ENCODE results near the gene LOXL4. TPM values are rescaled to one million over a fixed set of nuclear protein-coding genes. Genes with fewer than 3 reads are reported as not detected.

Gene LOXL4
- total RNA-seq, 4 donors from 2014 or later: 1.9 to 6.4 (median 2.8) TPM

GRCh38 chr10:98256692-98257091 is 11.3 kb downstream of the LOXL4 start:
- H3K36me3 ChIP-seq: no peaks in the 10 kb centered on the region
- intact Hi-C loops (cut with DNase I; ENCODE audit: low total_unique reads) (no loop called here), in situ Hi-C loops (cut with MboI; ENCODE audit: low pct_ligation_motif_present in 1 of 4, low pct_unique_long_range_greater_than_20kb in 1 of 4, low sequenced_read_pairs in 3 of 4) (no loop called here)
- no peak for TF ChIP-seq POLR2AphosphoS5 (IDR thresholded peaks at IDR 0.05)
- TF ChIP-seq POLR2A (IDR thresholded peaks at IDR 0.05): no peak
- TF ChIP-seq CTCF (IDR thresholded peaks at IDR 0.05): no peak
- TF ChIP-seq EP300 (IDR thresholded peaks at IDR 0.05; ENCODE audit: low read depth): no peak
- no peak overlapping the region for H3K4me3 ChIP-seq
- H3K9me3 ChIP-seq: no peaks in the 10 kb centered on the region
- no peaks in the 10 kb centered on the region for H3K27me3 ChIP-seq
- H3K4me1 ChIP-seq: peaks cover 0 to 5% (median 0%) of the 10 kb centered on the region in 4 donors
- no peak overlapping the region for H3K27ac ChIP-seq
- WGBS, 2 donors (ENCODE audit: low coverage in 1 of 2): 91 to 100% methylated on average over 1 to 11 of the region's 11 CpGs
- no peak for DNase-seq

- TF ChIP-seq POLR2A (IDR thresholded peaks at IDR 0.05): no peak
- TF ChIP-seq CTCF (IDR thresholded peaks at IDR 0.05): no peak
- TF ChIP-seq EP300 (IDR thresholded peaks at IDR 0.05; ENCODE audit: low read depth): no peak
- no peak for TF ChIP-seq POLR2AphosphoS5 (IDR thresholded peaks at IDR 0.05)
- H3K4me3 ChIP-seq: no peak overlapping the region
- no peaks in the 10 kb centered on the region for H3K27me3 ChIP-seq
- in situ Hi-C loops (cut with MboI; ENCODE audit: low pct_ligation_motif_present in 1 of 4, low pct_unique_long_range_greater_than_20kb in 1 of 4, low sequenced_read_pairs in 3 of 4) (no loop called here), intact Hi-C loops (cut with DNase I; ENCODE audit: low total_unique reads) (no loop called here)
- H3K36me3 ChIP-seq: no peaks in the 10 kb centered on the region
- H3K9me3 ChIP-seq: no peaks in the 10 kb centered on the region
- no peak overlapping the region for H3K27ac ChIP-seq
- WGBS, 2 donors (ENCODE audit: low coverage in 1 of 2): 88 to 91% methylated on average over 4 to 17 of the region's 17 CpGs
- H3K4me1 ChIP-seq: peaks cover 0 to 5% (median 0%) of the 10 kb centered on the region in 4 donors
- DNase-seq: no peak
Measured at GRCh38 chr10:98255146-98255877, 12.7 kb downstream of the LOXL4 start.

- in situ Hi-C loops (cut with MboI; ENCODE audit: low pct_ligation_motif_present in 1 of 4, low pct_unique_long_range_greater_than_20kb in 1 of 4, low sequenced_read_pairs in 3 of 4) (no loop called here), intact Hi-C loops (cut with DNase I; ENCODE audit: low total_unique reads) (no loop called here)
- no peak for TF ChIP-seq POLR2AphosphoS5 (IDR thresholded peaks at IDR 0.05)
- Histone ChIP-seq H3K9me3 (no peaks in the 10 kb centered on the region), H3K27me3 (no peaks in the 10 kb centered on the region), H3K27ac (no peak overlapping the region), H3K4me3 (no peak overlapping the region), H3K36me3 (no peaks in the 10 kb centered on the region), H3K4me1 (peaks cover 0 to 1% (median 0%) of the 10 kb centered on the region in 4 donors)
- 81 to 89% methylated on average over 5 to 10 of the region's 10 CpGs for WGBS, 2 donors (ENCODE audit: low coverage in 1 of 2)
- no peak for DNase-seq
Measured at GRCh38 chr10:98254234-98254974, 13.6 kb downstream of the LOXL4 start.

GRCh38 chr10:98253499-98253898 is 14.5 kb downstream of the LOXL4 start:
- Histone ChIP-seq H3K4me3 (no peak overlapping the region), H3K9me3 (no peaks in the 10 kb centered on the region), H3K4me1 (no peaks in the 10 kb centered on the region), H3K36me3 (peaks cover 0 to 8% (median under 1%) of the 10 kb centered on the region in 4 donors), H3K27me3 (no peaks in the 10 kb centered on the region), H3K27ac (no peak overlapping the region)
- intact Hi-C loops (cut with DNase I; ENCODE audit: low total_unique reads): no loop called here
- in situ Hi-C loops (cut with MboI; ENCODE audit: low pct_ligation_motif_present in 1 of 4, low pct_unique_long_range_greater_than_20kb in 1 of 4, low sequenced_read_pairs in 3 of 4): no loop called here
- TF ChIP-seq CTCF (IDR thresholded peaks at IDR 0.05) (no peak), POLR2AphosphoS5 (IDR thresholded peaks at IDR 0.05) (no peak), EP300 (IDR thresholded peaks at IDR 0.05; ENCODE audit: low read depth) (no peak)
- 94% methylated on average over 17 of the region's 17 CpGs; no CpG with 5 or more reads in 1 of the 2 donors for WGBS, 2 donors (ENCODE audit: low coverage in 1 of 2)
- no peak for DNase-seq

Measured in transverse colon (tissue), 4 donors.